Stomach smooth muscle (tissue), 2 donors: Measurements from ENCODE around the gene PPP1R13B.

Experiments used
- H3K27ac ChIP-seq: one replicate; pipeline ENCODE4 v1.7.0; 2013; ENCODE audit warnings: mild to moderate bottlenecking, low read length, inconsistent platforms
- H3K27me3 ChIP-seq, 2 donors: one replicate each; pipeline ENCODE4 v1.7.0; 2013; ENCODE audit warnings: low read length in 2 of 2; ENCODE audit not compliant: insufficient read depth in 2 of 2, control insufficient read depth in 1 of 2
- H3K36me3 ChIP-seq, 2 donors: one replicate each; pipeline ENCODE4 v1.7.0; 2013; ENCODE audit warnings: low read length in 2 of 2; ENCODE audit not compliant: control insufficient read depth in 2 of 2, insufficient read depth in 2 of 2
- H3K4me1 ChIP-seq: one replicate; pipeline ENCODE4 v1.7.0; 2013; ENCODE audit warnings: low read length; ENCODE audit not compliant: control insufficient read depth, insufficient read depth
- H3K4me3 ChIP-seq, 2 donors: one replicate each; pipeline ENCODE4 v1.7.0; 2013; ENCODE audit warnings: low read length in 2 of 2
- H3K9ac ChIP-seq, 2 donors: one replicate each; pipeline ENCODE4 v1.7.0; 2013; ENCODE audit warnings: low read length in 2 of 2, mild to moderate bottlenecking in 1 of 2
- H3K9me3 ChIP-seq, 2 donors: one replicate each; pipeline ENCODE4 v1.7.0; 2013; ENCODE audit warnings: low read length in 2 of 2; ENCODE audit not compliant: control insufficient read depth in 2 of 2
- donor health status: healthy.
- donor health status: Pancreatic carcinoma.

The PPP1R13B gene

GRCh38 chr14:103716899-103717411 lies 130.4 kb downstream of the PPP1R13B start:
- Histone ChIP-seq H3K27ac (no peak overlapping the region), H3K4me1 (peaks cover 53% of the 10 kb centered on the region)

GRCh38 chr14:103716091-103716801 lies 131.1 kb downstream of the PPP1R13B start:
- H3K27me3 ChIP-seq: no peaks in the 10 kb centered on the region
- H3K9ac ChIP-seq: peak overlapping the region; percentile 59 to 69
- no peaks in the 10 kb centered on the region for H3K9me3 ChIP-seq
- H3K4me1 ChIP-seq: peaks cover 53% of the 10 kb centered on the region
- H3K36me3 ChIP-seq: no peaks in the 10 kb centered on the region
- H3K27ac ChIP-seq: no peak overlapping the region
- peak overlapping the region; percentile 57 to 79 for H3K4me3 ChIP-seq

More at GRCh38 chr14:103716899-103717411, 130.4 kb downstream of the PPP1R13B start:
- no peaks in the 10 kb centered on the region for H3K27me3 ChIP-seq
- H3K4me3 ChIP-seq: peak overlapping the region; percentile 57 to 79
- no peaks in the 10 kb centered on the region for H3K9me3 ChIP-seq
- H3K36me3 ChIP-seq: no peaks in the 10 kb centered on the region
- peak overlapping the region in 1 of 2 donors; percentile 59 for H3K9ac ChIP-seq

DNA sequence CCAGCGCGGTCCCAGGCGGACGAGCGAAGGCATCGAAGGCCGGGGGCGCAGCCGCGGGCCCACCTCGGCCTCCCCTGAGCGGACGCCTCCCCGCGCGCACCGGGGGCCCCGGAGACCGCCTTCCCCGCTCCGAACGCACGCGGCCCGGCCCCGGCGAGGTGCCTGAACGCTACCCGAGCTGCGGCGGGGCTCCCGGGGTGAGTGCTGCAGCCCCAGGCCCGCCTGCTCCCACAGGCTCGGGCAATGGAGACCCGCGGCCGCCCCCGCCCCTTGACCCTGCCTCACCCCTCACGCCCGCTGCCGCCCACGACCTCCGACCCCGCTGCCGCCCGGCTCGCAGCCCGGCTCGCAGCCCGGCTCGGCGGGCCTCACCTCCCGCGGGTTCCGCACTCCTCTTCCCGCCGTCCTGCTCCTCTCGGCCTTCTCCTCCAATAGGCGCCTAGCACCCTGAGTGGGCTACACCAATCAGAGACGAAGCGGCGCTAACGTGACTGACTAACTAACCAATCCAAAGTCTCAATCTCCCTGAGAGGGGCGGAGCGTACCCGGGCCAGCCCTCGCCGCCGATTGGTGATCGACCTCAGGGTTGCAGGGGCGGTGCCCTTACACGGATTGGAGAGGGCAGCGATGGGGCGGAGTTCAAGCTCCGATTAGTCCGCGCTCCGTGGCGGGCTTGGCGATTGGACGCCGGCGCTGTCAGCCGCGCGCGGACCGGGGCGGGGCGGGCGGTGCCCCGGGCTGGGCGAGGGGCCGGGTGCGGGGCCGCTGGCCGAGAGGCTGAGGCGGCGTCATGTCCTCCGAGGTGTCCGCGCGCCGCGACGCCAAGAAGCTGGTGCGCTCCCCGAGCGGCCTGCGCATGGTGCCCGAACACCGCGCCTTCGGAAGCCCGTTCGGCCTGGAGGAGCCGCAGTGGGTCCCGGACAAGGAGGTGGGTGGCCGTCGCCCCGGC lies 132.0 kb downstream of the PPP1R13B start, which contains the start of the genes XRCC3 and ZFYVE21:
Gene XRCC3, minus strand, starts transcription at position 400 of the 949 bp plus-strand sequence. CDS start 4,364 bp downstream, outside the sequence.
Gene ZFYVE21, plus strand, starts transcription at position 759 of the 949 bp plus-strand sequence. Its CDS starts 32 bp downstream, at position 791.
- peaks cover 51% of the 10 kb centered on the region for H3K4me1 ChIP-seq
- H3K27me3 ChIP-seq: no peaks in the 10 kb centered on the region
- H3K27ac ChIP-seq: no peak within 1 kb of the TSS
- H3K9ac ChIP-seq: peak within 1 kb of the TSS; percentile 59 to 69
- H3K9me3 ChIP-seq: no peaks in the 10 kb centered on the region
- H3K4me3 ChIP-seq: peak within 1 kb of the TSS; percentile 57 to 79
- no peaks in the 10 kb centered on the region for H3K36me3 ChIP-seq

- Histone ChIP-seq H3K9me3 (no peaks in the 10 kb centered on the region), H3K27ac (no peak overlapping the region), H3K36me3 (peaks cover 0 to 2% of the 10 kb centered on the region in 2 donors), H3K4me1 (peaks cover 48% of the 10 kb centered on the region), H3K4me3 (peak overlapping the region in 1 of 2 donors; percentile 74), H3K9ac (no peak overlapping the region), H3K27me3 (no peaks in the 10 kb centered on the region)
These were observed 133.2 kb downstream of the PPP1R13B start for GRCh38 chr14:103714063-103714724.

DNA sequence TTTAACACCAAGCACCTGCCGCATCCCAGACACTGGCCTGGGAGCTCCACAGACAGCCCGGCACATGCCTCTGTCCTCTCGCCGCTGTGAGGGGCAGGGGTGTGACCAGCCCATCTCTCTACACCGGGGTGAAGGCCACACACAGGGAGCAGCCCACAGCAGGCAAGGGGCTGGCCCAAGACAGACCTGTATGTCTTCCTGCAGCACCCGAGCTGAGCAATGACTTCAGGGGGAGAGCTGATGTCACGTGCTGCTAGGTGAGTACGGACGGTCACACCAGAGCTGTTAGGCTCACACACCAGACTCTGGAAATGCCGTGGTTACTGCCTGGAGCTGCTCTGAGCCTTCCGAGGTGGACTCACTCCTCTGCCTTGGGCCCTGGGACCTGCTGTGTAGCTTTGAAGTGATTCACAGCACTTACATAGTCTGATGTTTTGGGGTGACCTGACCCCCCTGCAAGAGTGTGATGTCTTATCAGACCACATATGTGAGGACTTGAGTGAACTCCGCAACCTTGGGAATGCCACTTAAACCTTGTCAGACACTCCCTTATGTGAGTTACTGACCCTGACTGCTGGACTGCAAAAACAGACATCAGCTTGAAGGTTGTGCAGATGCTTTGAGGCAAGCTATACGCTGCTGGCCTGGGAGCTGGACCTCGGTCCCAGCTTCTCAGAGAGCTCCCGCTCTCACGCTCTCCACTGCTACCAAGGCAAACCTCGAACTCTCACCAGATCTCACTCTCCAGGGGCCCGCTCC lies 133.9 kb downstream of the PPP1R13B start:
- Histone ChIP-seq H3K36me3 (peaks cover 0 to 2% of the 10 kb centered on the region in 2 donors), H3K9me3 (no peaks in the 10 kb centered on the region), H3K9ac (no peak overlapping the region), H3K4me3 (no peak overlapping the region), H3K27ac (no peak overlapping the region), H3K27me3 (no peaks in the 10 kb centered on the region), H3K4me1 (peaks cover 49% of the 10 kb centered on the region)

DNA sequence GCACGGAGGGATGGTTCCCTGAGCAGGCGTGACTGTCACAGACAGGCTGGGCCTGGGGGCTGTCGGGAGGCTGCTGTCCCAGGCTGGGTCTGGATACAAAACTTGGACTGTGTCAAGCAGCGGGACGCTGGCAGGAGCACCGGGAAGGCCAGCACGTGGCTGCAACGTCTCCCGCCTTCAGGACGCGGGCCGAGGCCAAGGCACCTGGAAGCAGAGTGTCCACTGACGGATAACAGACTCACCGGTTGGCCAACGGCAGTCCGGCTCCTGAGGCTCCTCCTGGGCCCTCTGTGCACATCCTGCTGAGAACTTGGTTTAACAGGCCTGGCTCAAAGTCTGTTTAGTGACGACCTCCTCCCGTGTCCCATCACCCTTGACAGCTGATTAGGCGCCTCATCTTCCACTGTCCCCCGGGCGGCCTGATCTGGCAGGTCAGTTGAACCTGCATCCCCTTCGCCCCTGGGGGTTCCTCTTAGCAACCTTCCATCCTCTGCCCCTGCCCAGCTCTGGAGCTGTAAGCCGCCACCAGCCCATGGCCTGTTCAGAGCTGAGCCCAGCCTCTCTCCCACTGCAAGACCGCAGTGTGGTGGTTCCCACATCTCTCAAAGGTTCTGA lies 134.6 kb downstream of the PPP1R13B start:
- Histone ChIP-seq H3K36me3 (peaks cover 0 to 4% of the 10 kb centered on the region in 2 donors), H3K4me1 (peaks cover 44% of the 10 kb centered on the region), H3K4me3 (no peak overlapping the region), H3K27me3 (no peaks in the 10 kb centered on the region), H3K9ac (no peak overlapping the region), H3K27ac (no peak overlapping the region), H3K9me3 (no peaks in the 10 kb centered on the region)

DNA sequence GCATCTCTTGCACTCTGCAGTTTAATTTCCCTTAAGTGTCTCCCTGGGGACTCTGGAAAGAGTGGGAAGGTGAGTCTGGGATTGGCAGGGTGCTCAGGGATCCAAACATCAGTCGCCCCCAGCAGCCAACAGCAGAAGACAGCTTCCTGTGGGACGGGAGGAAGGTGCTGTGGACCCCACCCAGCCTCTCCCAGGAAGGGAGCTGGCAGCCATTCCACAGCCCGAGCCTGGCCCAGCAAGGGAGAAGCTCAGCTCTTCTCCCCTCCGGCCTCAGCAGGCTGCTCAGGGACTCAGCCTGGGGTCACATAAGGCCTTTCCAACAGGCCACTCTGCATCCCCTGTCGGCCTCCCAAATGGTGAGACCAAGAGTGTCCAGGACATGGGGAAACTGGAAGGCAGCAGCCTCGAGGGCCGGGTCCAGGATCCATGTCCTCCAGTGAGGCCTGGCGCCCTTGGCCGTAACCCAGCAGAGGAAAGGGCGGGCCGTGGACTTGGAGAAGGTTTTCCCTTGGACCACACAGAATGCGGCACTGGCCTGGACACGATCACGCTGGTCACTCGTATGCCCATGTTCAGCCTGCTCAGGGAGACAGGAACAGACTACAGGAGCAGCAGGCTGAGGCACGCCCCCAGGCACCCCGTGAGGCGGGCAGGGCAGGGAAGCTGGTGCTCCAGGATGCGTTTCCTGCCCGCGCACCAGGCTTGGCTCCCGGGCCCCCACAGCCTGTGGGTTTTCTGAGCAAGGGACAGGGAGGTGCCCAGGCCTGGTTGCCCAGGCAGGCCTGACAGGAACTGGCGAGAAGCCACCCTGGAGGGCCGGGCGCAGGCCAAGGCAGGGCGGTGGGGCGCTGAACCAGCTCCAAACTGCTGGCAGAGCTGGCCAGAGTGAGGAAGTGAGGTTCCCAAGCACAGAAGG lies 135.6 kb downstream of the PPP1R13B start:
- peak overlapping the region; percentile 6 for H3K27ac ChIP-seq
- H3K4me1 ChIP-seq: peaks cover 37% of the 10 kb centered on the region
- no peak overlapping the region for H3K9ac ChIP-seq
- no peaks in the 10 kb centered on the region for H3K9me3 ChIP-seq
- peaks cover 0 to 7% of the 10 kb centered on the region in 2 donors for H3K36me3 ChIP-seq
- H3K27me3 ChIP-seq: no peaks in the 10 kb centered on the region
- H3K4me3 ChIP-seq: no peak overlapping the region

DNA sequence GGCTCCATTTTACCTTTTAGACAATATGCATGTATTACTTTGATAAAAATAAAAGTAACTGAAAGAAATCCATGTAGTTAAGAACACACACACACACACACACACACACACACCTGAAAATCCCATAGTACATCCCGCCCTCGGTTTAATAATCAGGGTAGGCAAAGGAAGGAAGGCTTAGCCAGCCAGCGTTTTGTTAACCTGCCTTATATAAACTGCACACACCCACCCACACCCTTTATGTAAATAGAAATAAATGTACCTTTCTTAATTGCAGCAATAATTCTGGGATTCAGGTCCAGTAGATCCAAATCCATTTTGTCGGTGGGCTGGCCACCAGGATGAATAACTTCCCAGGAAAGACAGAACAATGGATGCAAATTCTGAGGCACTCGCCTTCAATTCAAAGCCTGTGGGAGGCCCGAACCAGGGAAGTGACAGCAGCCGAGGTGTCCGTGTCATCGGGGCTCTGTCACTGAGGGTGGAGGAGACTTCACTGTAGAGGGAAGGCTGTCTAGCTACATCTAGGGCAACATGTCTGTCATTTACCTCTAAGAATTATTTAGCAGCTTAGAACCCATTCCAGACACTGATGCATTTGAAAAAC lies 136.5 kb downstream of the PPP1R13B start:
- Histone ChIP-seq H3K9me3 (no peaks in the 10 kb centered on the region), H3K27me3 (no peaks in the 10 kb centered on the region), H3K27ac (no peak overlapping the region), H3K4me1 (peaks cover 35% of the 10 kb centered on the region), H3K36me3 (peaks cover 0 to 9% of the 10 kb centered on the region in 2 donors), H3K9ac (no peak overlapping the region), H3K4me3 (no peak overlapping the region)
